NCI-H82 treated with DMSO at 0.1 percent for 48 hours (cell line): ENCODE results near the gene SLC51B.
"Not testable (repeated sequence)": the region's sequence is repeated elsewhere in the genome, so short reads cannot be mapped to it uniquely, and the experiment has no call there.

Experiments used
- DNase-seq: peaks from one replicate; lab custom pipeline; 2025; ENCODE audit not compliant: unreplicated experiment; lab: John Stamatoyannopoulos, UW

The SLC51B gene

DNA sequence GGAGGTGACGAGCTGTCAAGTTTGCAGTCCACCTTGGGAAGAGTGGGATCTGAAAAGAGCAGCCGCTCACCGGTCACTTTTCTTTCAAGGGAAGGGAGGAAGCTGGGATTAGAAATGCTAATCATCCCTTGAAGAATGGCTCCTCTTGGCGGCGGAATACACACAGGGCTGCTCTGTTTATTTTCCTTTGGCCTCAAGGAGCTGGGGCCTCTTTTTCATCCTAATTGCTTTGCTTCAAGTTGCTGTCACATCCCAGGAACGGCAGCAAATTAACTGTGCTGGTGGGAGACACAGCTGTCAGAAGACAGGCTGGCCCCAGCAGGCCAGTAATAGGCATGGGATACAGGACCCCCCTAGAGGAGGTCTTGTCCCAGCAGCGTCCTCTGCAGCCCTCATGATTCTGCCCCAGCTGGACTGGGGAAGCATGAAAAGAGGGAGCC, 38.1 kb downstream of the SLC51B start:
- peak; percentile 24 for DNase-seq

GRCh38 chr15:65084500-65085206, 39.5 kb downstream of the SLC51B start:
- no peak for DNase-seq

DNA sequence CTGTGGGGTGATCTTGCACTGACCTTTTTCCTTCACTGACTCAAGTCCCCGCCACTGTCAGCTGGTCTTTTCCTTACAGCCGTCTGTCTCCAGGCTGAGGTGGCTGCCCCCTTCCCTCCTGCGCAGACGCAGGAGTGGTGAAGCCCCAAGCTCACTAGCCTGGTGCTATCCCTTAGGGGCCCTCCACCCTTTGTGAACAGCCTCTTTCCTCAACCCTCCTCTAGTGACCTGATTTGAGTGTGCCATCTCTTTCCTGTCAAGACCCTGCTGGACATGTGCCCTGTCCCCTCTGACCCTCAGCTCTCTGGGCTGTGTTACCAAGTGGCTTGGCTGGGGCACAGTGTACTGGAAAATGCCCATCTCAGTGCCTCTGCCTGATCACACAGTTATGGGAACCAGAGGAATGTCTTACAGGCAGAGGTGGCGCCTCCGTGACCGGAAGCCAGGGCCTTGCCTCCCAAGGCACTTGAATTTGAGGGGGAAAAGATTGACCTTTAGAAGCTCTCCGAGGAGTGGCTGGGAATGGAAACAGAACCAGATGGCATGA, 40.1 kb downstream of the SLC51B start:
- DNase-seq, result no peak

DNA sequence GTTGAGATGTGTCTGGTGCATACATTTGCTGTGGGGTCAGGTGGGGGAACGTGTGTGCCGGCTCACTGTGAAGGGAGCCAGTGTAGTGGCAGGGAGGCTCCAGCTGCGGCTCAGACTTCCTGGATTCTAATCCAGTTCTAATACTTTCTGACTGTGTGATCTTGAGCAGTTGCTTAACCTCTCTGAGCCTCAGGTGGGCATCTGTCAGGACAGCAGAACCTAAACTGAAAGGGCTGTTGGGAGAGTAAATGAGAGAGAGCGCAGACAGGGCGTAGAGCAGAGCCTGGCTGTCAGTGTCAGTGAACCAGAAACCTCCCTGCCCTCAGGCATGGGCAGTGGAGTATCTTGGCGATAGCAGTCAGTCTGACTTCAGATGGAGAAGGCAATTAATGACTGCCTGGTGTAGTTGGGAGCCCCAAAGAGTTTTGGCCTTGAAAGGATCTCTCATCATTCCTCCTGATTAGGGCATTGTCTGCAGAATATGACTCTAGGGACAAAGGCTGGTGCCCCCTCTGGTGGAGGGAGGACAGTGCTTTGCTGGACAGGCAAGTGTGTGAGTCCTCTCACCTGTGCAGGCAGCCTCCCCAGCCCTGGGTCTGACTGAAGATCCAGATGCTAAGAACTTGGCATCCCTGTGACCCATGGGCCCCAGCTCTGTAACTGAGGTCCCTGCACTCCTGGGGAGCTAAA, 40.9 kb downstream of the SLC51B start:
- no peak for DNase-seq

DNA sequence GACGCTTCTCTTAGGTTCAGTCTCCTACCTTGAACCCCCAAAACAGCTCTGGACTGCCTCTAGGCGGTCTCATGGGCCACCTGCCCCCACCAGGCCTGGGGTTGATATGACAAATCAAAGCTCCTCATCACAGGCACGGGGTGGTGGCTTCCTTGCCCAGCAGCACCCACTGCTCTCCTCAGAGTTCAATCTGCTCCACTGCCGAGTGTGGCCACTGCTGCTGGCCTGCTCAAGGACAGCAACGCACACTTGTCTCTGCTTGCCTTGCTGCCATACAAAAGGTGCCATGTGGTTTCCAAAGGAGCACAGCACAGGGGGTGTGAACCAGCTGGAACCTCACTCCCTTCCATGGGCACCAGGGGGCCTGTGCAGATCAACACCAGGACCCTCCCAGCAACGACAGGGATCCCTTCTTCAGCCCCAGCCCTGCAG, 41.5 kb downstream of the SLC51B start:
- no peak for DNase-seq

GRCh38 chr15:65087411-65087810, 42.2 kb downstream of the SLC51B start:
- no peak for DNase-seq

DNA sequence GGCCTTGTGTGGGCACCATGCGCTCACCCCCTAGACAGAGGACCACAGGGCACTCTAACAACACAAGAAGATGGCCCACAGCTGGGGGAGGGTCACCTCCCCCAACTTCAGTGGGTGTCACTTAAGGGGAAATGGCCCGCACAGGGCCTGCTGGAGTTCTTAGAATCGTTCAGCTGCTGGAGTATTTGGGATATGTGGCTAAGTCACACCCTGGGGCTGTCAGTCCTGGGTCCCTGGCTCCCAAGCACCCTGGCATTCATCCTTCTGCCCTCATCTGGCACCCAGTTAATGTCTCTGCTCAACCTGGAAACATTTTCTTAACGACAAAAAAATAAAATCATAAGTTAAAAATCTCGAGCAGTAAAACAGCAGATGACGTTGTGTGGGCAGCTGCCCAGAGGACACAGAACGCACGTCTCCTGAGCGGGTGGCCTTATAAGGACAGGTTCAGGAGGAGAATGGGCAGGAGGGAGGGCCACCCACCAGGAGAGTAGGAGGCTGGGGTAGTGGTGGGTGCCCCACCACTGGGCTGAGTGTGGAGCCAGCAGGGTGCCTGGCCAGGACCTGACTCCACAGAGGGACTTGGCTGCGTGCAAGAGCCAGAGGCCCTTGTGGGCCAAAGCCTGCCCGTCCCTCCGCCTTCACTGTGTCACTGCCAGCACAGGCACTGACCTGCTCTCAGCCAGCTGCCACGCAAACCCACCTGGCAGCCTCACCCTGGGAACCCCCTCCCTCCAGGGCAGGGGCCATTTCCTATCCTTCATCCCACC, 42.9 kb downstream of the SLC51B start:
- DNase-seq, result no peak

DNA sequence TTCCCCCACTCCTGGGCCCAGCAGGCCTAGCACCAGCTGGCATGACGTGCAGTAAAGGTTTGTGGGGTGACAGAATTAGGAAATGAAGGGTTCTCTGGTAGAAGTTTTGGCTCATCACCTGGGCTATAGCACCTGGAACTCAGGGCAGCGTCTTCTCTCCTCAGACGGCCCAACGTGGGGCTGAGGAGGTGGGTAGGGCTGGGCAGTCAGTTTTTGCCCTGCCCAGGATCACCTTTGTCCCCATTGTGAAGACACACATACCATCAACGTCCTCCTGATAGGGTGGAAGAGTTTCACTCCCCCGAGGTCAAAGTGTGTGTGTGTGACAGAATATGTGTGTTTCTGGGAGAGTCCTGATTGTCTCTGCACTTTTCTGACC, 43.4 kb downstream of the SLC51B start:
- DNase-seq, result no peak

GRCh38 chr15:65089206-65089824, 44.1 kb downstream of the SLC51B start:
- DNase-seq, result no peak

DNA sequence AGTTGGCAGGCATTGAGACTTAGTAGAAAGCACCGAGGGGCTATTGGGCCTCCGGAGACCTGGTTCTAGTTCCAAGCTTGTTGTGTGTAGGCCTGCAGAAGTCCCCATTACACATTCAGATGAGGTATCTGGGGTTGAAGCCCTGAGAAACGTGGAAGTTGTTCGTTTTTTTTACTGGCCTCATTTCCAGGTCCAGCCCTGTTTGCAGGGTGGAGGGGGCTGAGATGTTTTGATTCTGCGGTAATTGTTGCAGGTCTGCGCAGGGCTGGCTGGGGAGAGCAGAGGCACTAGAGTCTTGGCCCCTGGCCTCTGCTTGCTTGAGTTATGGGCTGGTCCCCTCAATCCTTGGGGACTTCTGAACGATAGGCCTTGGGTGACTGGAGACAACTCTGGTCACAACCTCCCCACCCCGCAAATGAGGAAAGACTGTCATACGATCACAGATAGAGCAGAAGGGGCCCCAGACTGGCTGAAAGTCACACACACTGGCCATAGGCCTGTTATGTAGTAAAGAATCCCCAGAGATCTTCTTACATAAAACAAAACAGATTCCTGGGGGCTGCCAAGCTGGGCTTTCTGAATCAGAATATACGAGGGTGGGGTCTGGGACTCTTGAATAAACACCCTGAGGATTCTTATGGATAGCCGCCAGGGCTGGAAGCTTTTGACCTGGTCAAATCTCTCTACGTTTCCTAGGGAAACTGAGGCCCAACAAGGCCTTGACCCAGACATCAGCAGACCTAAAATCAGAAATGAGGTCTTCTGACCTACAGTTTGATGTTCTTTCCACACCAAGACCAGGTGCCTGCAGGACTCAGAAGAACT, 47.0 kb downstream of the SLC51B start:
- no peak for DNase-seq

DNA sequence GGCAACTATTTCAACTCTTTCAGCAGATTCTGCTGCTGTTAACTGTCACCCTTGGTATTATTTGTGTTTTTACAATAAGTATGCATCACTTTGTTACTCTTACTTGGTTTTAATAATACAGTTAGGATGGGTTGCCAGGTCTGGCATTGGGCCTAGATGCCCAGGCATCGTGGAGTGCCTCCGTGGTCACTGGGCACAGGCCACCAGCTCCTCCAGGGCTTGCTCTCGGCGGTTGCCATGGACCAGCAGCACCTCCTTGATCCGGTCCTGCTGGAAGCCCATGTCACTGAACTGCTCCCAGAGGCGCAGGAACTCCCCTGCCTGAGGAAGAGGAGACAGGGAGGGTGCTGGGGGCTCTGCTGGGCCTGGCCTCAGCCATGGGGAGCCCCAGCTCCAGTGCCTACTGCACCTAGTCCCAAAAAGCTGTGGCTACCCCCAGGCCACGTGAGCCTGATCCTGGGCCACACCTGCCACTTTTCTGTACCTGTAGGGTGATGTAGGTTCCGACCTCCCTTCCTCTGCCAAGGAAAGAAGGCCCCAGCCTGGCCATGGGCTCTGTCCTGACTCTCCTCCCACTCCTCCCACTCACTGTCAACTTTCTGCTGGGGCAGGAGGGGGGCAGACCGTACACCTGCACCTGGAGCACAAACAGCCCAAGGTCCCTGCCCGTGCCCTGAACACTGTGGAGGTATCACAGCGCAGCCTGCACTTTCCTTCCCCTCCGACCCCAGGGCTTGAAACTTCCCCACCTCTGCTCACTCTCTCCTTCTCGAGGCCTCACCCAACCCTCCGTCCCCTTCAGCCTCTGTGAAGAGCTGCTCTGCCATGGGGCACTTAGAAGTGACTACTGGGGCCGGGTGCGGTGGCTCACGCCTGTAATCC, 48.0 kb downstream of the SLC51B start:
- DNase-seq, result no peak

- not testable (repeated sequence) for DNase-seq
These were observed 48.6 kb downstream of the SLC51B start for GRCh38 chr15:65093793-65094170.

DNA sequence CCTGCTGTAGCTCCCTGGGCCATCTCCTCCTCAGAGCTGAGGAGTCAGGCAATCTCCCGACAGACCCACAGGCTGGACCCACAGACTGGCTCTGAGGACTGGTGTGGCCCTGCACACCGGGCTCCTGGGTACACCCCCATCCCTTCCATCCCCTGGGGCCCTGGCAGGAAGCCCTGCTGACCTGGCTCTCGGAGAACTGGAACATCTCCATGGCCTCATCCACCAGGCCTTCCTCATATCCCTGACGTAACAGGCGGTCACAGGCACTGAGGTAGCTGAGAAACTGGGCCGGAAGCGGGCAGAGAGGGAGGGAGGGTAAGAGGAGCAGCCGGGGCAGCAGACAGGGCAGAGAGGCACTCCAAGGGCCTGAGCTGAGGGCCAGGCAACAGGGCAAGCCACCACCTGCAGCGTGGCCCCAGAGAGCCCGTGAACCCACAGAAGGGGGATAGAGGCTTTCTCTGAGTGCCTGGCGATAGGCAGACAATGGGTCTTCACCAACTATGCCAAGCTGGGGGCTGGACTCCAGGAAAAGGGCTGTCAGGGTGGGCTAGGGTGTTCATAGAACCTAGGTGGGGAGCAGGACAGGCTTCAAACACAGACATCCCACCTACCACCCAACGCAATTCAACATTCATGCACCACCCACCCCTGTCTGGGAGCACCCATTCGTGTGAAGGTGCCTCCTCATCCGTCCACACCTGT, 49.3 kb downstream of the SLC51B start:
- no peak for DNase-seq

DNA sequence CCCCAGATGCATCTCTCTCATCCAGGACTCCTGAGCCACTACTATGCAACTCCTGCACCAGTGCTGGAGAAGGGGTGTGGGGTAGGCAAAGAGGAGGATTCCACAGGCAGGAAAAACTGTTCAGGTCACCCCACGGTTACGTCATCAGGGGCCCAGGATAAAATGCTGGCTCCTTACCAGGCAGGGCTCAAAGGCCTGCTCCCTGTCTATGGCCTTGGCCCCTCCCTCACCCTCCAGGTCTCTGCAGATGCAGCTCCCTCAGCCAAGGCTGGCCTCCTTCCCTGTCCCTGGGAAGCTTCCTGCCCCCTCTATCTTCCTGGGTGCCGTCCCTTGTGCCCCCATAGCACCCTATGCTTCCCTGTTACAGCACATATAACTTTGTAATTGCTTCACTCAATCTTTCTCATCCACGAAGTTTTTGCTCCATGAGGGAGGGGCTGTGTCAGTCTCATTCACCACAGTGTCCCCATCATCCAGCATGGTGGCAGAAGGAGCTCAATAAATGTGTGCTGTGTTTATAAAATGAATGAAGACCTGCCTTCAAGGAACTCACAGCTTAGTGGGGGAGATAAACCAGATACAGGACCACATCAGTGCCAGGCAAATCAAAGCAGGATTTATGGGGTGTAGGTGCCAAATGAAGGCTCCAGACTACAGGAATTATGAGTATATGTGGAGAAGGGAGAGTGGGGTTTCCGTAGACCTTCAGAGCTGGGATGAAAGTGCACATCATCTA, 50.0 kb downstream of the SLC51B start:
- no peak for DNase-seq

- DNase-seq, result no peak
These were observed 50.5 kb downstream of the SLC51B start for GRCh38 chr15:65095747-65096104.

DNA sequence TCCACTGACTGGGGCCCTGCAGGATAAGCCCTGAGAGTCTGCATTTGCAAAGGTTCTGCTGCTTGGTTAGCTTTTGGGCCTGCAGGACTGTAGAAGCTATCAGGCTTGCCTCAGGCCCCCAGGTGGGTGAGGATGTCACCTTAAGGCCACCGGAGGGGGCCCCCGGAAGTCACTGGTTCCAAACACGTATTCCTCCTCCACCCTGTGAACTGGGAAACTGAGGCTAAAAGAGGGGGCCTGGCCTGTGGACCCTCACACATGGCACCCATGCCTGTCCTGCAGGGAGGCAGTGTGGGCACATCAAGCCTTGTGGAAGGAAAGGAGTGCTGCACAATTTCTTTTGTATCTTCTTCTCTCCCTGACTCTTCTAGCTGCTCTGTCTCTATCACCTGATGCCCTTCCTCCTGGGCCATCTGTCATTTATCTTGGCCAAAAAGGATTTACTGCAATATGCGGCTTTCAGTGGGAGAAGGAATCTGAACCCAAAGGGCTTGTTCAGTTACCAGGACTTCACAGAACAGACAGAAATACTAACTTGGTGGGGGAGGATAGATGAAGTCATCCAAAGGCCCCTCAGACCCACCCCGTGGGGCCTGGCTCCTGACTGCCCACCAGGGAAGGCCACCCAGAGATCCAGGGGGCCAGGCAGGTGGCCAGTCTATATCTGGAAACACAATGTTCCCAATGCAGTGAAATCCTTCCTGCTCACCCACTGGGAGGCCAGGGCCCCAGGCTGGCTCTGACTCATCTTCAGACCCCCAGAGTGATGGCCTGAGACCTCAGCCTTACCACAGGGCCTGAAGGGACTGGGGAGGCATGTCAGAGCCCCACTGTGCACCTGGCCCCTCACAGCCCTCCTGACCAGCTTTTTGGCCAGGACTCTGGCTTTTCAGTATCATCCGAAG, 51.5 kb downstream of the SLC51B start:
- DNase-seq, result no peak

GRCh38 chr15:65097651-65098263, 52.6 kb downstream of the SLC51B start:
- DNase-seq, result no peak
